ENCODE results near the gene TPRX1.
"Not testable (repeated sequence)": the region's sequence is repeated elsewhere in the genome, so short reads cannot be mapped to it uniquely, and the experiment has no call there.

TPRX1 gene

DNA sequence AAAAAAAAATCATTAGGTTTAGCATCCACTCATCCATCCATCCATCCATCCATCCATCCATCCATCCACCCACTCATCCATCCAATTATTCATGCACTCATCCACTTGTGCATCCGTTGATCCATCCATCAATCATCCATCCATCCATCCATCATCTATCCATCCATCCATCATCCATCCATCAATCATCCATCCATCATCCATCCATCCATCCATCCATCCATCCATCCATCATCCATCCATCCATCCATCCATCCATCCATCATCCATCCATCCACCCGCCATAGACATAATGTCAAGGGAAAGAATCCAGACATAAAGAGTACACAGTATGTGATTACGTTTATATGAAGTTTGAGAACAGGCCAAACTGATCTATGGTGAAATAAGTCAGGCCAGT is 34.8 kb downstream of the TPRX1 start:
- no peak overlapping the region for H3K4me3 ChIP-seq (ENCODE audit: low read depth, low read length)

GRCh38 chr19:47768604-47769003 is 35.7 kb downstream of the TPRX1 start:
- no peak overlapping the region for H3K4me3 ChIP-seq (ENCODE audit: low read depth, low read length)

GRCh38 chr19:47767349-47767748 is 37.0 kb downstream of the TPRX1 start:
- no peak overlapping the region for H3K4me3 ChIP-seq (ENCODE audit: low read depth, low read length)

DNA sequence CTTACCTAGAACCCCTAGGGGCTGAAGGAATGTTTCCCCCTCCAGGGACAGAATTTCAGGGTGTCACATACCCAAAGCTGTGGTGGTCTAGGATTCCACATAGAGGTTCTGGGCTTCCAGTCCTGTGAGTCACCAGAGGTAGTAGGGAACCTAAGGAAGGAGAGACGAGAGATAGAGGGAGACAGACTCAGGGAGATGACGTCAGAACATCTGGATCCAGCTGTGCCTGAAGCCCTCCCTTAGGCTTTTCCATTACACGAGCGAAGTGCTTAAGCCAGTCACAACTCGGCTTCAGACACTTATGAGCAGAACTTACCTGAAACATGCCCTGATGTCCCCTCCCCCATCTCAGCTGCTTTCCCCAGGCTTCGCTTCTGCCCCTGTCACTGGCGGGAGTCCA is 37.7 kb downstream of the TPRX1 start:
- H3K4me3 ChIP-seq (ENCODE audit: low read depth, low read length): no peak overlapping the region

- no peak overlapping the region for H3K4me3 ChIP-seq (ENCODE audit: low read depth, low read length)
Observed at GRCh38 chr19:47766359-47766620, 38.1 kb downstream of the TPRX1 start.

- no peak overlapping the region for H3K4me3 ChIP-seq (ENCODE audit: low read depth, low read length)
Observed at GRCh38 chr19:47765523-47766358, 38.6 kb downstream of the TPRX1 start.

DNA sequence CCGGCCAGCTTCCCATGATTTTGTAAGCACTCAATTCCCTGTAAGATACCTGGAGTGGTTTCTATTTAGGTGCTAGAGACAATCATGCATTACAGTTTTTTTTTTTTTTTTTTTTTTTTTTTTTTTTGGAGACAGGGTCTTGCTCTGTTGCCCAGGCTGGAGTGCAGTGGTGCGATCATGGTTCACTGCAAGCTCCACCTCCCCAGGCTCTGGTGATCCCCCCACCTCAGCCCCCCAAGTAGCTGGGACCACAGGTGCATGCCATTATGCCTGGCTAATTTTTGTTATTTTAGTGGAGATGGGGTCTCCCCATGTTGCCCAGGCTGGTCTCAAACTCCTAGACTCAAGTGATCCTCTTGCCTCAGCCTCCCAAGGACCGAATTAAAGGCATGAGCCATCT is 39.6 kb downstream of the TPRX1 start:
- H3K4me3 ChIP-seq (ENCODE audit: low read depth, low read length): not testable (repeated sequence)

GRCh38 chr19:47762615-47763308 is 41.6 kb downstream of the TPRX1 start:
- no peak overlapping the region for H3K4me3 ChIP-seq (ENCODE audit: low read depth, low read length)

DNA sequence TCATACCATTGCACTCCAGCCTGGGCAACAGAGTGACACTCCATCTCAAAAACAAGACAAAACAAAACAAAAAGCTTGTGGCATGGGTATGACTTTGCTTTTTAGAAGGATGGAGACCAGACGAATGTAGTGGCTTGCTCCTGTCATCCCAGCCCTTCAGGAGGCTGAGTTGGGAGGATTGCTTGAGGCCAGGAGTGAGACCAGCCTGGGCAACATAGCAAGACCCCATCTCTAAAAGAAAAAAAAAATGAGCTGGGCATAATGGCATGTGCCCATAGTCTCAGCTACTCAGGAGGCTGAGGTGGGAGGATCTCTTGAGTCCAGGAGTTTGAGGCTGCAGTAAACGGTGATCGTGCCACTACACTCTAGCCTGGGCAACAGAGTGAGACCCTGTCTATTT is 42.2 kb downstream of the TPRX1 start:
- H3K4me3 ChIP-seq (ENCODE audit: low read depth, low read length): no peak overlapping the region

DNA sequence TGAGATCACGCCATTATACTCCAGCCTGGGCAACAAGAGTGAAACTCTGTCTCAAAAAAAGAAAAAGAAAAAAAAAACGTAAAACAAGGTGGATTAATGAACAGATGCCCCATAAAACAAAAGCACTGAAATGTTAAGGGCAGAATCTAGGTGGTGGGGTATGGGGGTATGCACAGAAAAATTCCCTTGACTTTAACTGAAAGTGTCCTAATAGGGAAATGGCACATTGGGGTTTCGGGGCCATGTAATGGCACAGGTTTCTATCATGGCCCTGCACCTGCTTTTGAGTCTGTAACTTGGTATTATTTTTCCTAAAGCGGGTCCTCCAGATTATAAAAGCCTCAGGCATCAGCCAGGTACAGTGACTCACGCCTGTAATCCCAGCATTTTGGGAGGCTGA is 42.8 kb downstream of the TPRX1 start:
- H3K4me3 ChIP-seq (ENCODE audit: low read depth, low read length): no peak overlapping the region

- no peak overlapping the region for H3K4me3 ChIP-seq (ENCODE audit: low read depth, low read length)
Observed at GRCh38 chr19:47760632-47760999, 43.7 kb downstream of the TPRX1 start.

DNA sequence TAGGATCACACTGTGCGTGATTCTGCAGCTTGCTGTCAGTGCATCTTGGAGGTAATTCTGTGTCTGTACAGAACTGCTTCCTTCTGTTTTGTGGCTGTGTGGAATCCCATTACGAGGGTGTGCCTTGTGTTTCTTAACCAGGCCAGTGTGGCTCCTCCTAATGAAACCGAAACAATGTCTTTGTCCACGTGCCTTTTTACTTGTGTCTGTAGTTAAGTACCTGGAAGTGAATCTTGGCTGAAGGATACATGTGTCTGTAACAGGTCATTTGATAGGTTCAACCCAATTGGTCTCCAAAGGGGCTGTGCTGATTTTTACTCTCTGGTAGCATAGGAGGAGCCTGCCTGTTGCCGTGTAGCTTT is 45.9 kb downstream of the TPRX1 start:
- H3K4me3 ChIP-seq (ENCODE audit: low read depth, low read length): no peak overlapping the region

- no peak overlapping the region for H3K4me3 ChIP-seq (ENCODE audit: low read depth, low read length)
Observed at GRCh38 chr19:47757617-47758442, 46.5 kb downstream of the TPRX1 start.

- H3K4me3 ChIP-seq (ENCODE audit: low read depth, low read length): no peak overlapping the region
Observed at GRCh38 chr19:47756953-47757608, 47.3 kb downstream of the TPRX1 start.

- no peak overlapping the region for H3K4me3 ChIP-seq (ENCODE audit: low read depth, low read length)
Observed at GRCh38 chr19:47756627-47756929, 47.8 kb downstream of the TPRX1 start.

DNA sequence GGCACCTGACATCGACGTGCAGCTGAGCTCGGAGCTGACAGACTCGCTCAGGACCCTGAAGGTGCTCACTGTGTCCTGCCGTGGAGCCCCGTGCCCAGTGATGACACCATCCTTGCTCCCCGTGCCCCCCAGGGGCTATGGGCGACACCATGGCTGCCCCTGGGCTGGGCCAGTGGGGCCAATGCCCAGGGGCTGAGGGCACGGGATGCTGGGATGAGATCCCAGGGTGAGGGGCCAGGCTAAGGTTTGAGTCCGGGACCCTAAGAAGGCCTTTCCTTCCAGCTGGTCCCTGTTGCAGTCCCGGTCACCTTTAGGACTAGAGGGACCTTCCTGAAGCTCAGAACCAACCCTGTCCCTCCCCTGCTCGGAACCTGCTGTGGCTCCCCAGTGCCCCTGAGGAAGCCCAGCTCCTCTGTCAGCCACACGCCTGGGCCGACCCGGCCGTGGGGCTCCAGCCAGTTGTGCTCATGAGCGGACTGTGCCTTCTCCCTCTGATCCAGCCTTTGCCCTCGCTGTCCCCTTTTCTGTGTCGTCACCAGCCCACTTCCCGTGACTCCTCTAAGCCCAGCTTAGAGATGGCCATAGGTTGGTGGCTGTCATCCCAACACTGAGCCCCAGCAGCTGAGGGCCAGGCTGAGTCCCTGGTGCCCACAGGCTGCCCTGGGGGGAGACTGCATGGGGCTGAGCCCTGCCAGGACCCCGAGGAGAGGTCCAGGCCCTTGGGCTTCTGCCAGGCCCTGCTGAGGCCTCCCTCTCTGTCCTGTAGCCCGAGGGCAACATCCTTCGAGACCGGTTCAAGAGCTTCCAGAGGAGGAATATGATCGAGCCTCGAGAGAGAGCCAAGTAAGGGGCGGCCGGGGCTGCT is 48.4 kb downstream of the TPRX1 start:
- H3K4me3 ChIP-seq (ENCODE audit: low read depth, low read length): no peak overlapping the region

DNA sequence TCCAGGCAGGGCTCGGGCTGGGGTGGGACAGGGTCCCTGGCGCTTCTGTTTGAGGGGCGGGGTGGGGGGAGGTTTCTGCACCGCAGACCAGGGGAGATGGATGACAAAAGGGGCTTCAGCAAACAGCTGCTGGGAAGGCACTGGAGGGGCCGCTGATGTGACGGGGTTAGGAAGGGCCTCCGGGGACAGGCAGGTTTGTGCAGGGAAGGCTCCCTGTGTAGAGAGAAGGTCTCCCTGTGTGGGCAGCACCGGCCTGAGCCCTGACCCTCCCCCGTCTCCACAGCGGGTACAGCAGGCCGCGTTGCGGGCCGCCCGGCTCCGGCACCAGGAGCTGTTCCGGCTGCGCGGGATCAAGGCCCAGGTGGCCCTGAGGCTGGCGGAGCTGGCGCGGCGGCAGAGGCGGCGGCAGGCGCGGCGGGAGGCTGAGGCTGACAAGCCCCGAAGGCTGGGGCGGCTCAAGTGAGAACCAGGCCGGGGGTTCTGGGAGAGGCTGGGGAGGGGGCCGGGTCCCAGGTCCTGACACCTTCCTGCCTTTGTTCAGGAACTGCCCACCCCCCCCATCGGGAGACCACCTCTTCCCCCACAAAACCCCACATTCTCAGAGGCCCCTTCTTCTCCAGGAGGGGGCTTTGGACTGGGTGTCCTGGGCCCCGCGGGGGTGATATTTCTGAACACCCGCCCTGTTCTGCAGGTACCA is 49.1 kb downstream of the TPRX1 start:
- H3K4me3 ChIP-seq (ENCODE audit: low read depth, low read length): no peak overlapping the region

- H3K4me3 ChIP-seq (ENCODE audit: low read depth, low read length): no peak overlapping the region
Observed at GRCh38 chr19:47754206-47755064, 49.9 kb downstream of the TPRX1 start.
